Stimulated activated CD8-positive, alpha-beta memory T cell treated with anti-CD3 and anti-CD28 coated beads, Interleukin-4, amount 100 ng/mL, for 1 hour (primary cell): ENCODE measurements around the gene DHRS7C.
"Not testable (repeated sequence)": the region's sequence is repeated elsewhere in the genome, so short reads cannot be mapped to it uniquely, and the experiment has no call there.

Experiments used
- DNase-seq, 2 donors: peaks; one replicate each; pipeline ENCODE4 v3.0.0-alpha.2; 2020; ENCODE audit warnings: low read depth in 2 of 2, low spot score in 1 of 2

The DHRS7C gene

DNA sequence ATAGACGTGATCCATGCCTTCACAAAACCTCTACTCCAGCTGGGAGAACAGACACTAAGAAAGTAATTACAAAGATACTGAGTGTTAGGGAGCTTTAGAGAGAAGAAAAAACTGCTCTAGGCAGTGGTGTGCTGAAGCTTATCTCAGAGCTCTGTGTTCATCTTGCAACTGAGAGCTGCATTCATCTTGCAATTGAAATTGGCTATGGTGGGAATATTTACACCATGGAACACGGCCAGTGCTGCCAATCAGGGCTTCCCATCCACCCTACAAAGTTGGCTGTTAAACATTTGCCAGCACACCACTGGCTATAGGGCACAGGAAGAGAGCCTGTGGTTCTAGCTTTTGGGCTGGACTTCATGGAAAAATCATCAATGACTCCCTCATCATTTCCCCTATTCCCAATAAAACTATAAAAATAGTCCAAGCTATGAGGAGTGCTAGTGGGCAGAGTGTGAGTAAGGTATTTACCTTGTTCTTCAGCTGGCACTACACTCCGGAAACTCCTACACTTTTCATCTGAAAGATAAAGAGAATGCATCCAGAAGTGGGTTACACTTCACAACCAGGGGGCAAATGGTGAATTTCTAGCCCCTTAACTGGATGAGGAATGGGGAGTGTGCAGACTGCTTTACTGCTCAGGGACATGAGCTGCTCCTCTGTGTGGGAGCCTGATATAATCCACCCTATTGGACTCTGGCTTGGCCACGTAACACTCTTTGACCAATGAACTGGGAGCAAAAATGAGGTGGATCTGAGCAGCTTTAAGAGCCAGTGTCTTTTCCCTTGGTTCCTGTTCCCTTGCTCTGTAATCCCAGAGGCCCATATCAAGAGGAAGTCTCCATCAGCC lies 18.9 kb upstream of the DHRS7C start:
- no peak for DNase-seq

DNA sequence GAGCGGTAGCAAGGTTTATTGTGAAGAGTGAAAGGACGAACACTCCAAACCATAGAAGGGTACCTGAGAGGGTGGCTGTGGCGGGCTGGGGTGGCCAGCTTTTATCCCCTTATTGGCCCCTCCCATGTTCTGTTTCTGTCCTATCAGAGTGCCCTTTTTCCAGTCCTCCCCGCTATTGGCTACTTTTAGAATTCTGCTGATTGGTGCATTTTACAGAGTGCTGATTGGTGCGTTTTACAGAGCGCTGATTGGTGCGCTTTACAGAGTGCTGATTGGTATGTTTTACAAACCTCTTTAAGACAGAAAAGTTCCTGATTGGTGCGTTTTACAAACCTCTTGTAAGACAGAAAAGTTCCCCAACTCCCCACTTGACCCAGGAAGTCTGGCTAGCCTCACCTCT lies 18.0 kb upstream of the DHRS7C start:
- DNase-seq, result no peak

DNA sequence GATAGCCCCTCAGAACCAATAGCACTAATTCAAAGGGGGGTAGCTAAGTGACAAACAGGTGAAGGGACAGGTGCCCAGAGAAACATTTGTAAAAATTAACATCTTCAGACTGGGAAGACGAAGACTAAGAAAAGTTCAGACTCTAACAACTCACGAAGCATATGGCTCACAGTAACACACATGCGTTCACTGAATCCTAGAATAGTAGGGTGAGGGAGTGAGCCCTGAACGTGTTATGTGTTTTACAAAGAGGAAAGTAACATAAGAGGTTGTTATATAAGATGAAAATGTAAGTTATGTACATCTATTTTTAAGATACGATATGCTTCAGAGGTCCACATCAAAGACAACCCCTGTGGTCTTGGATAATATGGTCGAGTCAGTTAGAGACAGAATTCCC lies 15.3 kb upstream of the DHRS7C start:
- no peak for DNase-seq

DNA sequence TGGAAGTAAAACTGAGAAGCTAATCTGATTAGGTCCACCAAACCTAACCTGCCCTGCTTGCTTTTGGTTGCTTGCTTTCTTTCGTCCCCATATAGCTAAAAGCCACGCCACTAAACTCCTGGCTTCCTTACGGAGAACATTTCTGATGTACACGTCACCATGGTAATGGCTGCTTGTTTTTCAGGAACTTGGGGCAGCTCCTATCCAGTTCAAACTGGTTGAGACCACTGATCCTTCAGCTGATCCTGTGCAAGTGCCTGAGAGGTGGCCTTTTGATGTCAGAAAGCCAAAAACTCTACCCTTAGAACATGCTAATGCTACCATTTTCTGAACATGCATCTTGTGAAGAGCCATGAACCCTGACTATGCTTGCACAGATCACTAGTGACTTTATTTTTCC lies 14.4 kb upstream of the DHRS7C start:
- no peak for DNase-seq

DNA sequence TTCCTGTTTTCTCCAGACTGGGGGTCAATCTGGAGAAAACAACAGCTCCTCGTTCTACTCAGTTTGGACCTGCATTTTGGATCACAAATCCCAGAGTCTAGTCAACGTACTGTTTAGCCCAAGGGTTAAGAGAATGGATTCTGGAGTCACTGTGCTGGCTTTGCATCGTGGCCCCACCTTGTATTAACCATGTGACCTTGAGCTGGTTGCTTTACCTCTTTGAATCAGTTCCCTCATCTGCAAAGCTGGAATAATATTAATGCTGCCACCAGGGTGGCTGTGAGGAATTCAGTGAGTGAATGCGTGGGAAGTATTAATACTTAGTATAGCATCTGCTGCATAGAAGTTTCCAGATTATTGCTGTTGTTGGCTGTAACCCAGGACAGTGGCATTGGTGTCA lies 11.3 kb upstream of the DHRS7C start:
- DNase-seq, result no peak

DNA sequence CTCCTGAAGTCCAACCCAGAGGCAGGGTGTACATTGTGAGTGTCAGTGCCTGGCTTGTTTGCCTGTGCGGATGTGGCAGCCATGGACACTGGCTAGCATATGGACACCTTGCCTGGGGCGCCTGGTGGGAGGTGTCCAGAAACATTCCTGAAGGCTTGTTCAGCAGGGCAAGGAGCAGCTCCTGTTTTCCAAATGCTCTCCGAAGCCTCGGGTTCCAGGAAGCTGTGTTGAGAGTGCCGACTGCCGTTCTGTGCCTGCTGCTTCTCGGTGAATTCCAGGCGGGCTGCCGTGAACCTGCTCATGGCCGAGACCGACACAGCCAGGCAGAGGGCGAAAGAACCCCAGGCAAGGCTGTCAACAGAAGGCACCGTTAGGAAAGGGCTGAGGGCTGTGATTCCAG lies 10.9 kb upstream of the DHRS7C start:
- DNase-seq, result no peak

DNA sequence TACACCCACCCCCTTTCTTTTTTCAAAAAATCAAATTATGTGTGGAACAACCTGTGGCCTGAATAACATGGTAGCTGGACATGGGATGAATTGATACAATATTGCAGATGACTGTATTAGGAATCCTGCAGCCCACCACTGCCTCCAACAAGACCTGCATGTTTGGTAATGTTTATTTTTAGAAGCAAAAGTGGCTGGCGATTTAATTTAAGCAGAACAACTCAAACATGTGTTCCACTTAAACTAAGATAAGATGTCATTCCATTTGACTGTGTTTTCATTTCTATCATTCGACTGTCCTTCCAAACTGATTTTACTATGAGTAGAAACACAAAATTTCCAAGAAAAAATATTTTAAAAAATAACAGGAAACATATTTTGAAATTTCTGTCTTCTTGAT lies 10.1 kb upstream of the DHRS7C start:
- DNase-seq, result no peak

DNA sequence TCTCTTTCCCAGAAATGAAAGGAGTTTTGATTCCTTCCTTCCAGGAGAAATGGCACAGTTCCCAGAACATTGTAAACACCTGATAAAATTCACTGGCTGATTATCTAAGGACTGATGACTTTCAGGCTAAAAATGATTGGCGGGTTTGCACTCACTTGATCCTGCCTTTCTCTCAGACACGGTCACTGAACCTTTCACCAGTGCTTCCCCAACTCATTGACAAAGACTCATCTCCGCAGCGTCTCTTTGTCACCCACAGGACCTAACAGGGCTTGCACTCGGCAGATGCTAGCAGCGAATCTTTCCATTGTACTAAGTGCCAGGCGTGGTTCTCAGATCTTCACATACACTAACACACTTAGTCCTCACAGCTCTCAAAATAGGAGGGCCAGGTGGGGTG lies 7.3 kb upstream of the DHRS7C start:
- no peak for DNase-seq

DNA sequence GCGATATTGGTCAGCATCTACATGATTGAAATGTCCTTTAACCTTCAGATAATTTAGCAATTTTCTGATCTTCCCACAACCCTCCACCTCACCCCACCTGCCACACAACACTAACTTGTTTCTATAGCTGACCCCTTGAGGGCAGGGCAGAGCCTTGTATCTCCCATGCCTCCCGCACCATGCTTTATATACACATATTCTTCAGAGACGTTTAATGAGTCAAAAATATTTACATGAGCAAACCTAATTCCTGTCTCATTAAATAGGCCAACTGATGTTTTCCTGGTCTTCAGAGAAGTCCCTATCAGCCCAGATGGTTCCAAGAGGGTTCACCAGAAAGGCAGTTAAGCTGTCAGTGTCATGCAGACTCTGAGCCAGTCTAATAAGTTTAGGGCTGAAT lies 6.6 kb upstream of the DHRS7C start:
- no peak for DNase-seq

DNA sequence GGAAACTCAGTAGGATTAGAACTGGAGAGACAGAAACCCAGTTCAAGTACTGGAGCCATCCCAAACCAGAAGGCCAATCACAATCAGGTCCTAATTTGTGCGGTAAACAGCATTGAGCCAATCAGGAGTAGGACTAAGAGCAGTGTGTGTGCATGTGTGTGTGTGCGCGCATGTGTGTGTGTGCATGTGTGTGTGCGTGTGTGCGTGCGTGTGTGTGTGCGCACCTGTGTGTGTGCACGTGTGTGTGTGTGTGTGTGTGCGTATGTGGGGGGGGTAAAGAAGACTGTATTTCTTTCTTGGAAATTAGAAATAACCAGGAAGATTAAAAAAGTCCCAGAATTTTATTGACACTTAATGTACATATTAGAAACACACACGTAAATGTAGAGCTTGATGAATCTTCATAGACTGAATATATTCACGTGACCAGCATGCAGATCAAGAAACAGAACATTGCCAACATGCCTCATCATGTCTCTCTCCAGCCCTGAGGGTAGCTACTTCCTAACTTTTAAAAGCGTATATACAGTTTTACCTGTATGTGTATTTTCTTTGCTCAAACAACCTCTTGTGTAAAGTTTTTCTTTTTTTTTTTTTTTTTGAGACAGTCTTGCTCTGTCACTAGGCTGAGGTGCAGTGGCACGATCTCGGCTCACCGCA lies 919 bp upstream of the DHRS7C start:
- no peak for DNase-seq

DNA sequence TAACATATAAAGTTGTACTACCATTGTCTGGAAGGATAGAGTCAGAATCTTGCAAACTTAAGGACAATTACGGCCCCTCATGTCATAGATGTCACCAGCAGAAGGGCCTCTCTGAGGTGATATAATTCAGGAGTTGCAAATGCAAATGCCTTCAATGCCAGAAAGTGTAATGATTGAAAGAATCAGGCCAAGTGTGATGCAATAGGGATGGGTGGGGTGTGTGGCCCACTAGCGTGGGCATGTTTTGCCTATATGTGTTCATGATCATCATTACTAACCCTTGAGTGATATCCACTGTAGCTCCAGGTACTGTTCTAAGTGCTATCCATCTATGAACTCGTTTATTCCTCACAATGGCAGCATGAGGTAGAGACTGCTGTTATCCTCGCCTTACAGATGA lies 1.1 kb downstream of the DHRS7C start:
- DNase-seq, result no peak

DNA sequence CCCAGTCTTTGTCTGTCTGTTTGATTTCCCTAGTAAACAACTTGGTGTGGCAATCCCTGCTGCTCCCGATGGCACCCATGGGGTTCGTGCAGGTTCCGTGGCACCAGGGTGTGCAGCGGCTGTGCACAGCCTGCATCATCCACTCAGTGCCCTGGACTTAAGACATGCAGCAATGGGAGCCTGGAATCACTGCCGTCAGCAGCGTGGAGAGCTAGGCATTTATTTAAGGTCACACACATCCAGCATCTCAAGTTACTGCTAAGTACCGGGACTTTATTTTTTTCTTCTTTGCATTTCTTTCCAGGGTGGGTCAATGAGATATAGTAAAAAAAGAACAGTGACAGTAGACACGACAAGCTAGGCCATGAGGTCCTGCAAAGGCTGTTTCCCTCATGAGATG lies 2.8 kb downstream of the DHRS7C start:
- no peak for DNase-seq

DNA sequence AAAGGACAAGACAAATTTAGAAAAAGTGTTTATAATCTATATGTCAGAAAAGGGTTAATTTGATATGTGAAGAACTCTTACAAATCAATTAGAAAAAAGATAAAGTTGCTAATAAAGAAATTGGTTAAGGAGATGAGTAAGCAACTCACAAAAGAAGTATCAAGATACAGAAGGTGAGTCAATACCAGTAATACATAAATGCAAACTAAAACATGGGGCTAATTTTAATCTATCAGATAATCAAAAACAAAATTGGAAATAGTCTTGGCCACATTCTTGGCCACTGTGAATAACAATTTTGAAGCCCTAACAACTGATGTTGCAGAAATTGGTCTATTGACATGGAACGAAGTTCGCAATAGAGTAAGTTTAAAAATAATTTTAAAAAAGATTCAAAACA lies 6.8 kb downstream of the DHRS7C start:
- no peak for DNase-seq

DNA sequence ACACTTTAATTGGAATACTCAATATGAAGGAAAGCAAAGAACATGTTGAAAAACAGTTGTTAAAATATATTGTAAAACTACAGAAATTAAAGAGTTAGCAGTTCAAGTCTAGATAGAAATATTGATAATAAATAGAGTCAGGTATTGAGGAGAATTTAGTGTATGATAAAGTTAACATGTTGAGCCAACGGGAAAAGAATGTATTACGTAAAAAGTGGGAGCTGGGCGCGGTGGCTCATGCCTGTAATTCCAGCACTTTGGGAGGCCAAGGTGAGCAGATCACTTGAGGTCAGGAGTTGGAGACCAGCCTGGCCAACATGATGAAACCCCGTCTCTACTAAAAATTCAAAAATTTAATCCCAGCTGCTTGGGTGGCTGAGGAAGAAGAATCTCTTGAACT lies 7.9 kb downstream of the DHRS7C start:
- not testable (repeated sequence) for DNase-seq

DNA sequence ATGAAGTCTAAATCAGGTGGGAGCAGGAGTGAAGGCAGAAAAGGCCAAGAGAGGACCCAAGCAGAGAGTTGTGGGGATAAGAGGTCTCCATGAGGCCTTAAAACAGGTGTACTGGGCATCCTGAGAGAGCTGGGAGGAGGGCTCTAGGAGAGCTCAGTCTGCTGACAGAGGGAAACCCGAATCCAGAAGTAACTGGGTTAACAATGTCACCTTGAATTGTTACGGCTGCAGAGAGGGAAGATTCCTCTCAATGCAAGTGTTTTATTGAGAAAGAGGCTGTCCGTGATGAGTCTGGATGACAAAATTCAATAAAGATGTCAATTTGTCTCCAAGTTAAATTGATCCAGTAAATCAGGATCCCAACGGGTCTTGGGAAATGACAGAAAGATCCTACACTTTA lies 8.3 kb downstream of the DHRS7C start:
- no peak for DNase-seq

DNA sequence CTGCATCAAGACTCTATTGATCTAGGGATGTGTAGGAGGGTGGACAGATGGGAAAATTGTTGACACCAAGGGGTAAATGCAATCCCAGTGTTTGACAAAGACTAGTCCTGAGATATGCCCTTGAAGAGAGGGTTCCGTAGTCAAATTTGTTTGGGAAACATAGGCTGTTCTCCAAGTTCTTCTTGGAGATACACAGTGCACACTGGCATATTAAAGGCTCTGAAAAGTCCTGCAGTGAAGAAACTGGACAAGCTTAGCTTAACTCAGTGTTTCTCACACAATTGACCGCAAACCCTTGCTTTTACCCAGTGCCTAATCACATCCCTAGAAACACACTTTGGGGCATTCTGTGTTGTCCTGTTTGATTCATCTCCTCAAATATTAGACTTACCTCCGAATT lies 10.8 kb downstream of the DHRS7C start:
- no peak for DNase-seq

DNA sequence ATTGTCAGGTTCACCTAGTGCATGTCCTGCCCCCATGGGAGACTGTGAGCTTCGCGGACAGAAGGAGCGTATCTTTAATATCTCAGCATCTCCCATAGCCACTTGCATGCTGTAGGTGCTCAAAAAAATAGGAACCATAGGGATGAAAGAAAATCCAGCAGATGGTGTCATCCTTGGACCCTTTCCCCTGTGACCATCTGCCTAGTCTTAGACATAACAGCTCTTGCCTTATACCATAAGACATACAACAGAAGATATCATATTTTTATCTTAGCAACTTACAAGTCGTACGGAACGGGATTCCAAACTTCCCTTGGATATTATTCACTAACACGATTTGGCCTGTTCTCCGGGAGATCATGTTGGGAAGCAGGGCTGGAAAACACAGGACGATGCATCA lies 14.5 kb downstream of the DHRS7C start:
- no peak for DNase-seq

DNA sequence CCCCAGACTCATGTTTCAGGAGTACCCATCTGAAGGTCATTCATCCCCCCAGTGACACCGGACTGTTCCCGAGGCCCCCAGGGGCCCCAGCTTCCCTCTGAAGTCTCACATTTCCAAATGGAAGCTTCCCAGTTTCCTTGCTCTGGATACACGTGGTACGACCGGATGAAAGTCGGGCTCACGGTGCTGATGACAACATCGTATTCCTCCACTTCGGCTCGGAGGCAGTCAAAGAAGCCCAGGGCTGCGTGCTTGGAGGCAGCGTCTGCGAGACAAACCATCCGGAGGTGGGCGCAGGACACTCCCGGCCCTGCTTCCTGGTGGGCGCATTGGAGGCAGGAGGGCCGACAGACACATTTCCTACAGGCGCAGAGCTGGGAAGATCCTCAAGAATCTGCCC lies 18.7 kb downstream of the DHRS7C start:
- no peak for DNase-seq

DNA sequence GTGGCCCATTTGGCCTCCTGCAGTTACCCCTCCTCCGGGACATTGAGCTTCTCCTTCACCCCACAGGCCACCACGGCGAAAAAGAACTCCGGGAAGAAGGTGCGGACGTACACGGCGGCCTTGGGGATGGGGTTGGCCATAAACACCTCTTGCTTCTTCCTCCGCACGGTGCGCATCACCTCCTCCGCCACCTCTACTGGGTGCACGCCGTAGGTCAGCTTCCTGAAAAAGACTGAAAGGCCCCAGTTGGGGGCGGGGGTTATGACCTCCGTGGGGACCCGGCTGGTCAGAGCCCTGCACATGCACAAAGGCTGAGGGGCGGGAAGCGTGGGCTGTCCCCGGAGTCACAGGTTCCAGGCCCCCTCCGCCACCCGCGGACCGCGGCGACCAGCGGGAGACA lies 19.9 kb downstream of the DHRS7C start:
- DNase-seq, result no peak

DNA sequence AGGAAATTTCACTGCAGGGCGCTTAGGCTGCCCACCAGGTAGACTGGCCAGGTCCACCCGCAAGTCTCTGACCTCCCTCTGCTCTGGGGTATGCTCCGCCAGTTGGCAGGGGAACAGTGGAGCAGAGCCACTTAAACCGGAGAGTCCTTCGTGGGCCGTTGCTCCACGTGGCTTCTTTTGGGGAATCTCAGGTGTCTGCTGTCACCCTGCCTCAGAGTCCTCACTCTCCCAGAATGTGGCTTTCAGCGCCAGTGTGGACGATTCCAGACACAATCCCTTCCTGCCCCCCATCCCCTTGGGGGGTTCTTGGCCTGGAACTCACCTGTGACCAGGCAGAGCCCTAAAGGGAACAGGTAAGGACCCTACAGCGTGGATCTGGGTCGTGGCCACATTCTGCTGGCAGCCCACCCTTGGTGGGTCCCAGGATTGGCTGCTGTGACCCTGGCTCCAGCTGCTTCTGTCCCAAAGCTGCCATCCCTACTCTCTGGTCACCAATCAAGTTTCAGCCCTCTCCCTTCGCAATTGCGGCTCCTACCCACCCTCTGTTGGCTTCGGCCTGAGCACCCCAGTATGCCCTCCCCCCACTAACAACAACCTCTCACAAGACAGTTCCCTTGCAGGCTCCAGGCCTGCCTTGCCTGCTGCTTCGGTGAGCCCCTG lies 22.2 kb downstream of the DHRS7C start:
- DNase-seq, result no peak

DNA sequence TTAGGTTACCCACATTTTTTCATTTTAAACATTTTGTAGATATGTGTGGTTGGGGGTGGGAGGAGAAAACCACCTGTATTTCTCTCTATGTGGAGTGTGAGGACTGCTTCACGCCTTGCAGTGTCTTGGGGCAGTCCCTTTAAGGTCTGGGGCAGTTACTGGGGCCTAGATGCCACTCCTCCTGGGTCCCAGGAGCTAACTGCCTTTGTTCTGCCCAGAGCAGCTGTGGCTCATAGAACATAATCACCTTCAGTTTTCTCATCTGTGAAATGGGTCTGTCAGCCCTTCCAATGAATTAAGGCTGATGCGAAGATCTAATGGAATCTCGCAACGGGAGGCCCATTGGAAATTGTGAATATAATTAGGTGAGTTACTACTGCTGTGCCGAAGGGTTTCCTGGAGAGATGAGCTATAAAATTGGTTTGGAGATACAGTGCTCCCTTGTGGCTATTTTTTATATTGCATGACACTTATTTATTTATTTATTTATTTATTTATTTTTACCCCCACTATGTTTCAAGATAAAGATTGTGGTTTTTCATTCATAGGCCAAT lies 22.9 kb downstream of the DHRS7C start:
- DNase-seq, result no peak

DNA sequence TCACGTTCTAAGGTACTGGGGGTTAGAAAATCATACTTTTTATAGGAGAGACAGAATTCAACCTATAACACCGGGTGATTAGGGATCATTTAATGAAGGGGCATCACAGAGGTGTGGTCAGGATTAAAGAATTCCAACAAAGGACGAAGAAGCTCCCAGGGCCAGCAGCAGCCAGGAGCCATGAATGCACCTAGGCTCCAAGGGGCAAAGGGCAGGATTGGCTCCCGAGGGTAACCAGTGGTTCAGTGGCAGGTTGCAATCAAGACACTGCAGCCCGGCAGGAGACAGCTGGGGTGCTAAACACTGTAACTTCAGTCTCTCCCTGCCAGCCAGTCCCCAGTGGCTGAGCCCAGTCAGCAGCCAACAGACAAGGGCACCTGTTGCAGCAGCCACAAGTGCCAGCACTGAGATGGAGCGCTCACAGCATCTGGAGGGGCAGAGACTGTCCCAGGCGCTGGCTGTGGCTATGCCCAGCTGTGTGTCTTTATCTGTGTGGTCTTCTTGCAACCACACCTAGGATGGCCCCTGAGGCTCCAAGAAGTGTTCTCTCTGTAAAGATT lies 23.9 kb downstream of the DHRS7C start:
- no peak for DNase-seq
